Body of pancreas (tissue), 4 donors: ENCODE data around the gene SNX1. TPM values are rescaled to one million over a fixed set of nuclear protein-coding genes. Genes with fewer than 3 reads are reported as not detected.
"Not testable (repeated sequence)": the region's sequence is repeated elsewhere in the genome, so short reads cannot be mapped to it uniquely, and the experiment has no call there.

Experiments
- ATAC-seq: fragments of 150-250 bp; one replicate; pipeline ENCODE4 v1.9.1; 2016
- DNase-seq, 4 donors: peaks; one replicate each; pipeline ENCODE4 v3.0.0-alpha.2; 2019
- H3K27ac ChIP-seq, 4 donors: fragments of 200-600 bp; sonication (generic); 1 replicate in 3 of 4; 2 replicates in 1 of 4; pipeline versions ENCODE4 v1.5.1 to v1.6.1; 2016 to 2019; ENCODE audit warnings: mild to moderate bottlenecking in 1 of 4, mixed read lengths in 1 of 4, moderate library complexity in 1 of 4
- H3K27me3 ChIP-seq, 2 donors: fragments of 200-600 bp; sonication (generic); one replicate each; pipeline ENCODE4 v1.6.0; 2016; ENCODE audit warnings: mild to moderate bottlenecking in 1 of 2
- H3K36me3 ChIP-seq, 2 donors: fragments of 200-600 bp; sonication (generic); replicated peaks in 1 of 2; 2 replicates each; pipeline ENCODE4 v1.5.1; 2016; ENCODE audit warnings: low read depth in 2 of 2; ENCODE audit not compliant: insufficient read depth in 1 of 2
- H3K4me1 ChIP-seq: fragments of 200-600 bp; sonication (generic); one replicate; pipeline ENCODE4 v1.6.0; 2016
- H3K4me3 ChIP-seq, 2 donors: fragments of 200-600 bp; sonication (generic); 1 replicate in 1 of 2; 2 replicates in 1 of 2; pipeline ENCODE4 v1.5.1; 2016 to 2019
- H3K9me3 ChIP-seq, 3 donors: fragments of 200-600 bp; sonication (generic); 1 replicate in 2 of 3; 2 replicates in 1 of 3; pipeline ENCODE4 v1.5.1; 2016
- CTCF ChIP-seq, 7 experiments: fragments of 450-650 bp in 4 of 7; fragments of 200-600 bp in 3 of 7; sonication (generic) in 3 of 7; IDR thresholded peaks; one replicate each; pipeline ENCODE4 v1.5.1; 2016 to 2019; ENCODE audit warnings: antibody characterized with exemption in 7 of 7
- POLR2A ChIP-seq, 3 donors: fragments of 450-650 bp; IDR thresholded peaks; one replicate each; pipeline ENCODE4 v1.6.1; 2016; ENCODE audit warnings: antibody characterized with exemption in 3 of 3, mild to moderate bottlenecking in 2 of 3
- WGBS, 2 donors: methylation state at CpG; one replicate each; pipeline ENCODE4 v1.1.5; 2017; 5-methylcytosine and 5-hydroxymethylcytosine counted together
- intact Hi-C: fragments of 100-400 bp; cut with DNase I; formaldehyde crosslinking; loops from one replicate; pipeline ENCODE4 v1.15.1; 2023
- total RNA-seq, 2 donors: library from RNA; depleted of rRNA; stranded (reverse); fragments of >200 nt; gene quantifications; one replicate each; pipeline ENCODE4 v1.1.0, GENCODE V29; 2016

The SNX1 gene
- total RNA-seq, 2 donors from 2014 or later: 26.7 to 27.4 TPM

GRCh38 chr15:64050281-64051092, 45.3 kb upstream of the SNX1 start:
- 66 to 83% methylated on average over 6 to 8 of the region's 8 CpGs for WGBS, 2 donors
- intact Hi-C loops: no loop called here
- Histone ChIP-seq H3K9me3 (no peaks in the 10 kb centered on the region), H3K27me3 (no peaks in the 10 kb centered on the region), H3K4me3 (no peak overlapping the region), H3K36me3 (no peaks in the 10 kb centered on the region), H3K4me1 (peaks cover 18% of the 10 kb centered on the region), H3K27ac (no peak overlapping the region)
- DNase-seq (no peak), ATAC-seq (no peak)
- TF ChIP-seq CTCF (IDR thresholded peaks at IDR 0.05) (no peak), POLR2A (IDR thresholded peaks at IDR 0.05) (no peak)

- no peak overlapping the region for H3K4me3 ChIP-seq
- TF ChIP-seq CTCF (IDR thresholded peaks at IDR 0.05) (no peak), POLR2A (IDR thresholded peaks at IDR 0.05) (no peak)
- ATAC-seq (no peak), DNase-seq (no peak)
- H3K27ac ChIP-seq: no peak overlapping the region
- no peaks in the 10 kb centered on the region for H3K27me3 ChIP-seq
- intact Hi-C loops: no loop called here
- no peaks in the 10 kb centered on the region for H3K9me3 ChIP-seq
- H3K36me3 ChIP-seq: no peaks in the 10 kb centered on the region
- 87 to 89% methylated on average over 2 of the region's 2 CpGs for WGBS, 2 donors
- peaks cover 15% of the 10 kb centered on the region for H3K4me1 ChIP-seq
Measured at GRCh38 chr15:64051093-64051402, 44.7 kb upstream of the SNX1 start.

- Histone ChIP-seq H3K4me1 (peaks cover 13% of the 10 kb centered on the region), H3K4me3 (no peak overlapping the region), H3K36me3 (no peaks in the 10 kb centered on the region), H3K27ac (no peak overlapping the region), H3K9me3 (no peaks in the 10 kb centered on the region), H3K27me3 (no peaks in the 10 kb centered on the region)
- DNase-seq: no peak
- TF ChIP-seq CTCF (IDR thresholded peaks at IDR 0.05) (no peak), POLR2A (IDR thresholded peaks at IDR 0.05) (no peak)
- intact Hi-C loops: no loop called here
- ATAC-seq: no peak
- WGBS, 2 donors: 78 to 96% methylated on average over 3 to 6 of the region's 6 CpGs
Measured at GRCh38 chr15:64051407-64052259, 44.1 kb upstream of the SNX1 start.

GRCh38 chr15:64052925-64053491, 42.8 kb upstream of the SNX1 start:
- H3K27me3 ChIP-seq: no peaks in the 10 kb centered on the region
- DNase-seq (no peak), ATAC-seq (no peak)
- no peaks in the 10 kb centered on the region for H3K9me3 ChIP-seq
- no peak overlapping the region for H3K27ac ChIP-seq
- WGBS, 2 donors: 79 to 90% methylated on average over 5 of the region's 5 CpGs
- no peak for TF ChIP-seq POLR2A (IDR thresholded peaks at IDR 0.05)
- no peak for TF ChIP-seq CTCF (IDR thresholded peaks at IDR 0.05)
- intact Hi-C loops: no loop called here
- no peaks in the 10 kb centered on the region for H3K36me3 ChIP-seq
- H3K4me3 ChIP-seq: no peak overlapping the region
- peaks cover 6% of the 10 kb centered on the region for H3K4me1 ChIP-seq

- intact Hi-C loops, DNase-seq, H3K4me1 ChIP-seq, H3K36me3 ChIP-seq, H3K27ac ChIP-seq, H3K4me3 ChIP-seq, ATAC-seq, H3K9me3 ChIP-seq, H3K27me3 ChIP-seq: not testable (repeated sequence)
- WGBS, 2 donors: 81% methylated on average over 12 of the region's 12 CpGs
Measured at GRCh38 chr15:64053674-64054073, 42.1 kb upstream of the SNX1 start.
